ENCODE measurements around the gene RAPGEF1. TPM values are rescaled to one million over a fixed set of nuclear protein-coding genes. Genes with fewer than 3 reads are reported as not detected.
"Not testable (repeated sequence)": the region's sequence is repeated elsewhere in the genome, so short reads cannot be mapped to it uniquely, and the experiment has no call there.

Gene RAPGEF1
- total and polyA plus RNA-seq, 9 of the 15 experiments (the other 6 are each of a cell fraction or from before 2014, with no cell fraction given) = 0.06 to 44.1 (median 19.9) TPM

DNA sequence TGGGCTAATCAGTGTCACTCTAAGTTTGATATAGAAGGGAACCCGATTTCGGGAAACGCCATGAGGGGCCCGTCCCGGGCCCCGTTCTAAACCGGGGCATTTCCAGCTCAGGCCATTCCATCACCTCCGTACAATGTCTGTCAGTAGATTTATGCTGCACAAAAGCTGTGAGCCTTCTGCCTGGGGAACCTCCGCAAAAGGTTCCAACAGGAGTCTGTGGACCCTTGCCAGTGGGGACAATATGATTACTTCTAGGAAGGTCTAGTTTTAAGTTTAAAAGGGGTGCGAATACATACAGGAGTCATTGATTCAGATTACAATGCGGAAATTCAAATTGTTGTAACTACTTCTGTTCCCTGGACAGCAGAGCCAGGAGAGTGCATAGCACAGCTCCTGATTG, 57.6 kb downstream of the RAPGEF1 start (continued):
- TF ChIP-seq, protein P1, sequence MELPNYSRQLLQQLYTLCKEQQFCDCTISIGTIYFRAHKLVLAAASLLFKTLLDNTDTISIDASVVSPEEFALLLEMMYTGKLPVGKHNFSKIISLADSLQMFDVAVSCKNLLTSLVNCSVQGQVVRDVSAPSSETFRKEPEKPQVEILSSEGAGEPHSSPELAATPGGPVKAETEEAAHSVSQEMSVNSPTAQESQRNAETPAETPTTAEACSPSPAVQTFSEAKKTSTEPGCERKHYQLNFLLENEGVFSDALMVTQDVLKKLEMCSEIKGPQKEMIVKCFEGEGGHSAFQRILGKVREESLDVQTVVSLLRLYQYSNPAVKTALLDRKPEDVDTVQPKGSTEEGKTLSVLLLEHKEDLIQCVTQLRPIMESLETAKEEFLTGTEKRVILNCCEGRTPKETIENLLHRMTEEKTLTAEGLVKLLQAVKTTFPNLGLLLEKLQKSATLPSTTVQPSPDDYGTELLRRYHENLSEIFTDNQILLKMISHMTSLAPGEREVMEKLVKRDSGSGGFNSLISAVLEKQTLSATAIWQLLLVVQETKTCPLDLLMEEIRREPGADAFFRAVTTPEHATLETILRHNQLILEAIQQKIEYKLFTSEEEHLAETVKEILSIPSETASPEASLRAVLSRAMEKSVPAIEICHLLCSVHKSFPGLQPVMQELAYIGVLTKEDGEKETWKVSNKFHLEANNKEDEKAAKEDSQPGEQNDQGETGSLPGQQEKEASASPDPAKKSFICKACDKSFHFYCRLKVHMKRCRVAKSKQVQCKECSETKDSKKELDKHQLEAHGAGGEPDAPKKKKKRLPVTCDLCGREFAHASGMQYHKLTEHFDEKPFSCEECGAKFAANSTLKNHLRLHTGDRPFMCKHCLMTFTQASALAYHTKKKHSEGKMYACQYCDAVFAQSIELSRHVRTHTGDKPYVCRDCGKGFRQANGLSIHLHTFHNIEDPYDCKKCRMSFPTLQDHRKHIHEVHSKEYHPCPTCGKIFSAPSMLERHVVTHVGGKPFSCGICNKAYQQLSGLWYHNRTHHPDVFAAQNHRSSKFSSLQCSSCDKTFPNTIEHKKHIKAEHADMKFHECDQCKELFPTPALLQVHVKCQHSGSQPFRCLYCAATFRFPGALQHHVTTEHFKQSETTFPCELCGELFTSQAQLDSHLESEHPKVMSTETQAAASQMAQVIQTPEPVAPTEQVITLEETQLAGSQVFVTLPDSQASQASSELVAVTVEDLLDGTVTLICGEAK (IDR thresholded peaks at IDR 0.05) = no peak
- TF ChIP-seq, protein P1 (CRISPR knock-in tag; IDR thresholded peaks at IDR 0.05) = no peak
- TF ChIP-seq ZNF764 (CRISPR knock-in tag; IDR thresholded peaks at IDR 0.05; ENCODE audit: low read depth) (no peak), ZNF311 (CRISPR knock-in tag; IDR thresholded peaks at IDR 0.05) (no peak), NFRKB (IDR thresholded peaks at IDR 0.05; ENCODE audit: low read depth) (no peak), NELFE (IDR thresholded peaks at IDR 0.05; ENCODE audit: insufficient read depth, insufficient read length) (no peak), MCM2 (IDR thresholded peaks at IDR 0.05; ENCODE audit: low read depth) (no peak), TRIM28 (IDR thresholded peaks at IDR 0.05) (no peak), CHD4 (IDR thresholded peaks at IDR 0.05; ENCODE audit: insufficient read depth, insufficient replicate concordance, low read depth, low read length, poor library complexity, severe bottlenecking) (no peak), NFIC (IDR thresholded peaks at IDR 0.05) (no peak), MEF2D (tag; conservative IDR thresholded peaks at IDR 0.05; ENCODE audit: low read depth) (no peak), MAZ (CRISPR knock-in tag; conservative IDR thresholded peaks at IDR 0.05 in 1 of 2, IDR thresholded peaks at IDR 0.05 in 1 of 2) (no peak)

- BruUV-seq (replicated peaks); in situ Hi-C loops (cut with MboI); H3K27ac ChIP-seq (ENCODE audit: extremely low read depth, low read depth, low read length); H3K9me3 ChIP-seq (replicated peaks; ENCODE audit: control insufficient read depth, insufficient read depth, low read depth, low read length); H2AFZ ChIP-seq (ENCODE audit: low read depth, low read length); DNase-seq (ENCODE audit: extremely low read depth in 1 of 4, low spot score in 3 of 4); H3K79me2 ChIP-seq (ENCODE audit: control insufficient read depth, insufficient read depth, low read length); H3K9ac ChIP-seq (ENCODE audit: insufficient read depth in 1 of 2, low read depth in 2 of 2, low read length in 2 of 2); H3K4me3 ChIP-seq; CTCF ChIA-PET (ENCODE audit: low intra/inter-chr PET ratio); H3K27me3 ChIP-seq (ENCODE audit: control insufficient read depth in 2 of 2, insufficient read depth in 2 of 2, low read length in 2 of 2); intact Hi-C loops (cut with micrococcal nuclease); FAIRE-seq; POLR2A ChIA-PET; H4K20me1 ChIP-seq (replicated peaks; ENCODE audit: control insufficient read depth, insufficient read depth, low read length); H3K36me3 ChIP-seq (ENCODE audit: control insufficient read depth, insufficient read depth, low read length); H3K4me2 ChIP-seq (ENCODE audit: insufficient read depth, low read length); ATAC-seq; H3K9me1 ChIP-seq (ENCODE audit: control insufficient read depth, insufficient read depth, low read length): not testable (repeated sequence)
- WGBS (ENCODE audit: insufficient coverage, low coverage, missing lambda C conversion rate) = 89% methylated on average over 9 of the region's 10 CpGs
- peaks cover 3 to 21% of the 10 kb centered on the region in 2 experiments; a peak in 4 of 5 replicates for H3K4me1 ChIP-seq (replicated peaks in 1 of 2; ENCODE audit: control insufficient read depth in 2 of 2, insufficient read depth in 2 of 2, low read length in 2 of 2)
These were observed 58.0 kb downstream of the RAPGEF1 start for GRCh38 chr9:131681826-131682225.
